H1 (cell line): Measurements from ENCODE around the gene C2CD4D. TPM values are rescaled to one million over a fixed set of nuclear protein-coding genes. Genes with fewer than 3 reads are reported as not detected.

Source experiments
- CHD7 ChIP-seq: fragments of 300-600 bp; sonication (generic); IDR thresholded peaks from 2 replicates; pipeline ENCODE4 v1.7.1; 2012; ENCODE audit warnings: low read length, moderate library complexity, mild to moderate bottlenecking, inconsistent platforms; ENCODE audit not compliant: insufficient replicate concordance
- EP300 ChIP-seq, 2 experiments: IDR thresholded peaks; 1 replicate in 1 of 2; 2 replicates in 1 of 2; pipeline ENCODE4 v1.6.1; 2011 to 2012; ENCODE audit warnings: low read depth in 2 of 2, low read length in 2 of 2, mild to moderate bottlenecking in 2 of 2, borderline replicate concordance in 1 of 2, inconsistent platforms in 1 of 2, moderate library complexity in 1 of 2
- POLR2AphosphoS5 ChIP-seq: IDR thresholded peaks from 2 replicates; pipeline ENCODE4 v1.6.1; 2011; ENCODE audit warnings: low read depth, low read length
- USF2 ChIP-seq: IDR thresholded peaks from 2 replicates; pipeline ENCODE4 v1.6.1; 2011; ENCODE audit warnings: low read length, improper control_type of control experiment
- ZNF274 ChIP-seq: IDR thresholded peaks from 2 replicates; pipeline ENCODE4 v1.7.0; 2012; ENCODE audit warnings: low read length, borderline replicate concordance; ENCODE audit errors: extremely low read depth
- polyA plus RNA-seq, 7 experiments: library from polyadenylated mRNA; depleted of rRNA in 3 of 7; stranded (reverse) in 5 of 7; unstranded in 2 of 7; fragments of >200 nt in 5 of 7; fragments of 200-250 nt in 2 of 7; gene quantifications; 1 replicate in 5 of 7; 2 replicates in 1 of 7; 4 replicates in 1 of 7; pipeline versions ENCODE4 v1.2.1 to v1.2.3, GENCODE V29; 2011 to 2013; ENCODE audit warnings: missing spikeins in 2 of 7, mixed read lengths in 2 of 7
- total RNA-seq: library from RNA; stranded (reverse); fragmentation: NEBNext Ultra II Directional; extraction: Animal tissue kit (Norgen Biotek cat#: 25700); gene quantifications from 2 replicates; pipeline ENCODE4 v1.2.1, GENCODE V29; 2021

C2CD4D gene
- total and polyA plus RNA-seq, 2 of the 8 experiments (the other 6 are each of a cell fraction or from before 2014, with no cell fraction given): 0.41 to 0.71 TPM

DNA sequence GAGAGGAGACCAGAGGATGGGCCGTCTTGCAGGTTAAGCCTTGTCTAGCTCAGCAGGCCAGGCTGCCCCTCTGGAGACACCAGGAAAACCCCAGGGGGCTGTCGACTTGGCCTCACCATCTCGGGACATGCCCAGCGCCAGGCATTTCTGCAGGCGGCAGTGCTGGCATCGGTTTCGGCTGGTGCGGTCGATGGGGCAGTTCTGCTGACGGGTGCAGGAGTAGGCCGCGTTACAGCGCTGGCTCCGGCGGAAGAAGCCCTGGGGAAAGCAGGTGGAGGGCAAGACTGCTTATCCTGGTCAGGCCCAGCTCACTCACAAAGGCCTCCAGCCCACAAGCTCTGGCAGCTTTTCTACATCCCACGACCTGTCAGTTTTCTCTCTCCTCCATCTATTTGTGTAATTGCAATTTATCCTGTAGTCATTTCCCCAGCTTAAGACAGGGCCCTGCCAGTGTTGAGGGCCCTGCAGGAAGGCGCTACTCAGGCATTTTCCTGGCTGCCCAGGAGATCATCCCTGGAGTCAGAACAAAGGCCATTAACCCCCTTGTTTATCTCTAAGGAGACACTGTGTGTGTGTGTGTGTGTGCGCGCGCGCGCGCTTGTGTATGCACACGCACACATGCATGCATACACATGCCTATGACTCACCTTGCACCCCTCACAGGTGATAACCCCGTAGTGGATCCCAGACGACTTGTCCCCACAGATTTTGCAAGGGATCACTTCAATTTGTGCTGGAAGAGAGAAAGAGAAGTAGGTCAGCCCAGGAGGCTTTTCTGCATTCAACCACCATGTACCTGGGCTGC lies 22.9 kb downstream of the C2CD4D start (continued):
- TF ChIP-seq ZNF274 (no peak), CHD7 (no peak), POLR2AphosphoS5 (no peak), EP300 (IDR thresholded peaks at IDR 0.05; ENCODE audit: borderline replicate concordance in 1 of 2, low read depth in 2 of 2, low read length in 2 of 2) (no peak), USF2 (no peak)
